ENCODE data around the gene SCP2. TPM values are rescaled to one million over a fixed set of nuclear protein-coding genes. Genes with fewer than 3 reads are reported as not detected.

The SCP2 gene
- total and polyA plus RNA-seq, 2 of the 4 experiments (the other 2 are of a cell fraction), result 70.4 to 83.1 TPM

- no peak overlapping the region for H3K14ac ChIP-seq (replicated peaks; ENCODE audit: low read depth, low read length)
- no peak for ATAC-seq (ENCODE audit: low read depth)
- H3K4me2 ChIP-seq (ENCODE audit: low read depth, low read length), result no peak overlapping the region
- H4K91ac ChIP-seq (ENCODE audit: insufficient read depth, low read depth, low read length), result no peak overlapping the region
- intact Hi-C loops (cut with micrococcal nuclease) (no loop called here), in situ Hi-C loops (cut with MboI; ENCODE audit: low sequenced_read_pairs) (no loop called here), dilution Hi-C loops (cut with HindIII; ENCODE audit: low sequenced_read_pairs, unreplicated experiment) (no loop called here)
- no peak overlapping the region for H3K4me3 ChIP-seq (ENCODE audit: insufficient read depth, low read depth, low read length)
- no peak overlapping the region for H2BK20ac ChIP-seq (ENCODE audit: low read depth, low read length)
- TF ChIP-seq RAD21 (IDR thresholded peaks at IDR 0.05; ENCODE audit: low read length) (no peak), BHLHE40 (IDR thresholded peaks at IDR 0.05; ENCODE audit: low read depth, low read length) (no peak), SMC3 (IDR thresholded peaks at IDR 0.05; ENCODE audit: low read depth, low read length) (no peak), RCOR1 (IDR thresholded peaks at IDR 0.05; ENCODE audit: insufficient replicate concordance, low read length) (no peak), MAFK (IDR thresholded peaks at IDR 0.05; ENCODE audit: low read depth, low read length) (no peak), CHD1 (IDR thresholded peaks at IDR 0.05; ENCODE audit: low read depth, low read length) (no peak), MXI1 (IDR thresholded peaks at IDR 0.05; ENCODE audit: borderline replicate concordance, low read depth, low read length) (no peak), FOS (IDR thresholded peaks at IDR 0.05; ENCODE audit: low read depth, low read length) (no peak), MAZ (IDR thresholded peaks at IDR 0.05; ENCODE audit: borderline replicate concordance, low read depth, low read length) (no peak)
- no peak overlapping the region for H3K9ac ChIP-seq (ENCODE audit: low read depth, low read length)
- no peak overlapping the region for H2AK9ac ChIP-seq (replicated peaks; ENCODE audit: low read depth, low read length, poor library complexity)
- no peak overlapping the region for H2BK5ac ChIP-seq (ENCODE audit: low read depth, low read length, poor library complexity, severe bottlenecking)
- no peaks in the 10 kb centered on the region for H3K9me1 ChIP-seq (ENCODE audit: insufficient read depth, low read length)
- H4K8ac ChIP-seq (ENCODE audit: low read depth in 2 of 2, low read length in 2 of 2), result no peak overlapping the region
- H3K4ac ChIP-seq (ENCODE audit: low read depth, low read length), result no peak overlapping the region
- no peaks in the 10 kb centered on the region for H3K9me3 ChIP-seq (ENCODE audit: control insufficient read depth, insufficient read depth, low read length)
- no peak overlapping the region for H4K5ac ChIP-seq (ENCODE audit: low read depth, low read length)
- H3K79me1 ChIP-seq (ENCODE audit: low read depth in 1 of 2, low read length in 2 of 2), result no peaks in the 10 kb centered on the region
- H4K20me1 ChIP-seq (ENCODE audit: insufficient read depth, low read length), result no peaks in the 10 kb centered on the region
- no peak overlapping the region for H2BK15ac ChIP-seq (ENCODE audit: low read depth, low read length)
- H2AK5ac ChIP-seq (ENCODE audit: low read depth, low read length), result no peak overlapping the region
- no peak overlapping the region for H2AFZ ChIP-seq (replicated peaks; ENCODE audit: low read length, poor library complexity)
- no peak overlapping the region for H3K56ac ChIP-seq (ENCODE audit: extremely low read depth, insufficient read depth, low read length)
- peaks cover 3% of the 10 kb centered on the region; the same call in 1 of the 2 replicates for H3K36me3 ChIP-seq (ENCODE audit: control insufficient read depth, insufficient read depth, low read length)
- no peak overlapping the region for H2BK120ac ChIP-seq (ENCODE audit: low read depth, low read length)
- H3K4me1 ChIP-seq (ENCODE audit: control insufficient read depth, insufficient read depth, low read length), result no peaks in the 10 kb centered on the region
- no peak overlapping the region for H3K27ac ChIP-seq (ENCODE audit: insufficient read depth, low read length)
- no peak for DNase-seq
- no TSS peak for BruUV-seq (replicated peaks)
- H3K27me3 ChIP-seq (ENCODE audit: control insufficient read depth, insufficient read depth, low read length), result no peaks in the 10 kb centered on the region
- POLR2A ChIA-PET (ENCODE audit: unreplicated experiment), result no interaction called here
- no peak overlapping the region for H3K23ac ChIP-seq (ENCODE audit: low read depth, low read length)
- CTCF ChIA-PET, result interaction anchor here (1.3 kb wide), 1 partner anchor 10 kb away, joined by 3 read pairs; no protein-coding TSS in a partner anchor
- H3K18ac ChIP-seq (ENCODE audit: low read depth, low read length), result no peak overlapping the region
- WGBS, 2 experiments (ENCODE audit: extremely low coverage in 2 of 2, insufficient read length in 1 of 2), result 100% methylated on average over 3 of the region's 5 CpGs; no CpG with 5 or more reads in 1 of the 2 experiments
Measured at GRCh38 chr1:52892424-52893215, 34.5 kb upstream of the SCP2 start.
